ENCODE results near the gene SCN5A.

SCN5A gene

DNA sequence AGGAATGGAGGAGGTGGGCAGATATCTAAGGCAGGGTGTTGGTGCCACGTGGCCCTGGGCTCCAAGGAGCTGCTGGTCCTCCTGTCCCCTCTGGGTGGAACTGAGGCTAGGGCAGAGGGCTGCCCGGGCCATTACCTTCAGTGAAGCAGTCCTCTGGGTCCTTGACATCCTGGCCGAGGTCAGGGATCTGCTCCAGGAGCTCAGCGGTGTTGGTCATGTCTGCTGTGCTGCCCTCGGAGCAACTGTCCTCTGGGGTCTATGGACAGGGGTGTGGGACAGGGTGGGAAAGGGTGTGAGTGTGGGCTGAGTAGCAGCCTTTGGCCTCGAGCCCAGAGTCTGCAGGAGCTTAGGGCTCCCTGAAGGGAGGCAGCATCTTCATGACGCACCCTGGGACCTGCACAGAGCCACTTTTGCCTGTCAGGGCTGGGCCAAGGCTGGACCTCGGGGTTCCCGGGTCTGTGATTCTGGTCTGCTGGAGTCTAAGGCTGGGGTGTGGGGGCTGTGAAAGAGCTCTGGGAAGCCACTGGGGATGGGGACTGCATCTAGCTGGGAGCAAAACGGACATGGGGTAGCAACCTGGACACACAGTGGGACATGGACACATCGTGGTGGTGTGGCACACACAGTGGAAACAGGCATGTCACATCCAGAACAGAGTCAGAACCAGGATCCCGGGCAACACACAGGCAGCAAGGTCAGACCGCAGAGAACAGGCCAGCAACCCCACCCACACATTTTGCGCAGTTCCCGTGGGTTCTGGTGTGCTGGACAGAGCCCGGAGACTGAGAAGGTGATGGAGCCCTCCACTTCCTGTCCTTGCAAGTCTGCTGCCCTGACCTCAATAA, 72.7 kb downstream of the SCN5A start:
- ChIA-PET CTCF (no interaction called here), POLR2A (no interaction called here)
- no peak for DNase-seq (ENCODE audit: extremely low spot score)
- TF ChIP-seq HDGF (IDR thresholded peaks at IDR 0.05; ENCODE audit: borderline replicate concordance) (no peak), FOXM1 (IDR thresholded peaks at IDR 0.05; ENCODE audit: borderline replicate concordance) (no peak), CTBP1 (IDR thresholded peaks at IDR 0.05; ENCODE audit: borderline replicate concordance) (no peak), SUZ12 (IDR thresholded peaks at IDR 0.05) (no peak), ARNT (IDR thresholded peaks at IDR 0.05) (no peak), ZNF384 (IDR thresholded peaks at IDR 0.05) (no peak), TARDBP (IDR thresholded peaks at IDR 0.05) (no peak), NFRKB (IDR thresholded peaks at IDR 0.05) (no peak), SP1 (IDR thresholded peaks at IDR 0.05) (no peak), LEF1 (IDR thresholded peaks at IDR 0.05; ENCODE audit: borderline replicate concordance) (no peak), FOXK2 (IDR thresholded peaks at IDR 0.05) (no peak), L3MBTL2 (conservative IDR thresholded peaks at IDR 0.05) (no peak), FOXA1 (IDR thresholded peaks at IDR 0.05) (no peak), BHLHE40 (IDR thresholded peaks at IDR 0.05; ENCODE audit: borderline replicate concordance) (no peak), ELF4 (IDR thresholded peaks at IDR 0.05) (no peak)
- TF ChIP-seq, protein P1, sequence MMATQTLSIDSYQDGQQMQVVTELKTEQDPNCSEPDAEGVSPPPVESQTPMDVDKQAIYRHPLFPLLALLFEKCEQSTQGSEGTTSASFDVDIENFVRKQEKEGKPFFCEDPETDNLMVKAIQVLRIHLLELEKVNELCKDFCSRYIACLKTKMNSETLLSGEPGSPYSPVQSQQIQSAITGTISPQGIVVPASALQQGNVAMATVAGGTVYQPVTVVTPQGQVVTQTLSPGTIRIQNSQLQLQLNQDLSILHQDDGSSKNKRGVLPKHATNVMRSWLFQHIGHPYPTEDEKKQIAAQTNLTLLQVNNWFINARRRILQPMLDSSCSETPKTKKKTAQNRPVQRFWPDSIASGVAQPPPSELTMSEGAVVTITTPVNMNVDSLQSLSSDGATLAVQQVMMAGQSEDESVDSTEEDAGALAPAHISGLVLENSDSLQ (IDR thresholded peaks at IDR 0.05), result no peak

DNA sequence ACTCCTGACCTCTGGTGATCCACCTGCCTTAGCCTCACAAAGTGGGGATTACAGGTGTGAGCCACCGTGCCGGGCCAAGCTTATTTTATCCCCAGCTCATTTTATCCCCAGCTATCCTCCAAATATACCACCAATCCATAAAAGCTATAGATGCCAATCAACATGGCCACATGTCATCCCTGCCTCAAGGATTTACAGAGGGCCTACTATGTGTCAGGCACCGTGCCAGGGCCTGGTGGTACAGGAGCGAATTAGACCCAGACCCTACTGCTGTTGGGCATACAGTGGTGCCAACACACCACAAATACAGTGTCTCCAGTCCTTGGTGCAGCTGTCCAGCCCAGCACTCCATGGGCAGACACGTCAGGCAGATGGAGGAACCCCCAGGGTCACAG, 73.4 kb downstream of the SCN5A start:
- no peak for DNase-seq (ENCODE audit: extremely low spot score)
- ChIA-PET POLR2A (no interaction called here), CTCF (no interaction called here)
- TF ChIP-seq HDGF (IDR thresholded peaks at IDR 0.05; ENCODE audit: borderline replicate concordance) (no peak), SP1 (IDR thresholded peaks at IDR 0.05) (no peak), LEF1 (IDR thresholded peaks at IDR 0.05; ENCODE audit: borderline replicate concordance) (no peak), FOXM1 (IDR thresholded peaks at IDR 0.05; ENCODE audit: borderline replicate concordance) (no peak), CTBP1 (IDR thresholded peaks at IDR 0.05; ENCODE audit: borderline replicate concordance) (no peak), ZNF384 (IDR thresholded peaks at IDR 0.05) (no peak), NFRKB (IDR thresholded peaks at IDR 0.05) (no peak), FOXA1 (IDR thresholded peaks at IDR 0.05) (no peak), ELF4 (IDR thresholded peaks at IDR 0.05) (no peak), FOXK2 (IDR thresholded peaks at IDR 0.05) (no peak), BHLHE40 (IDR thresholded peaks at IDR 0.05; ENCODE audit: borderline replicate concordance) (no peak), ARNT (IDR thresholded peaks at IDR 0.05) (no peak), L3MBTL2 (conservative IDR thresholded peaks at IDR 0.05) (no peak), TARDBP (IDR thresholded peaks at IDR 0.05) (no peak), SUZ12 (IDR thresholded peaks at IDR 0.05) (no peak)
- TF ChIP-seq, protein P1 (IDR thresholded peaks at IDR 0.05), result no peak

DNA sequence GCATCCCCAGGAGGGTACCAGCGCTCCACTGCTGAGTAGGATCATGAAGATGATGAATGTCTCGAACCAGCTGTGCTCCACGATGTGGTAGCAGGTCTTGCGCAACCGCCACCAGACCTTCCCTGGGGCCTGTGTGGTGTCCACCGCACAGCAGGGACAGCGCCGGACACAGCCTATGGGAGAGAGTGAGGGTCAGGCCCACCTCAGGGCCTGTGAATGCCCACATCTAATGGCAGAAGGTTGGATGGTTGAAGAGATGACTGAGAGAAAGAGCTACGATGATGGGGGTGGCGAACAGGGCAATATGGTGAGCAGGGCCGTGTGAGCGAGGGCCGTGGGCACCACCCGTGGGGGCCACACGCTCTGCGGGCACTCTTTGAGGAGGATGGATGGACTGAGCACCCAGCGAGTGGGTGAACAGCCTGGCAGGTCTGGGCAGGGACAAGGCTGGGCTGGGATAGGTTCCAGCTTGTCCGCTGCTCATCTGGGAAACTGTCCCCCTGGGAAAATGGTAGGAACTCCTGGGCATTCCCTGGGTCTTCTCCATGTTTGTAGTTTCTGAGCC, 74.1 kb downstream of the SCN5A start:
- ChIA-PET POLR2A (no interaction called here), CTCF (no interaction called here)
- no peak for DNase-seq (ENCODE audit: extremely low spot score)
- TF ChIP-seq ELF4 (IDR thresholded peaks at IDR 0.05) (no peak), FOXK2 (IDR thresholded peaks at IDR 0.05) (no peak), LEF1 (IDR thresholded peaks at IDR 0.05; ENCODE audit: borderline replicate concordance) (no peak), NFRKB (IDR thresholded peaks at IDR 0.05) (no peak), SP1 (IDR thresholded peaks at IDR 0.05) (no peak), CTBP1 (IDR thresholded peaks at IDR 0.05; ENCODE audit: borderline replicate concordance) (no peak), FOXM1 (IDR thresholded peaks at IDR 0.05; ENCODE audit: borderline replicate concordance) (no peak), BHLHE40 (IDR thresholded peaks at IDR 0.05; ENCODE audit: borderline replicate concordance) (no peak), TARDBP (IDR thresholded peaks at IDR 0.05) (no peak), ZNF384 (IDR thresholded peaks at IDR 0.05) (no peak), FOXA1 (IDR thresholded peaks at IDR 0.05) (no peak), ARNT (IDR thresholded peaks at IDR 0.05) (no peak), HDGF (IDR thresholded peaks at IDR 0.05; ENCODE audit: borderline replicate concordance) (no peak)
- TF ChIP-seq, protein P1 (IDR thresholded peaks at IDR 0.05), result no peak

DNA sequence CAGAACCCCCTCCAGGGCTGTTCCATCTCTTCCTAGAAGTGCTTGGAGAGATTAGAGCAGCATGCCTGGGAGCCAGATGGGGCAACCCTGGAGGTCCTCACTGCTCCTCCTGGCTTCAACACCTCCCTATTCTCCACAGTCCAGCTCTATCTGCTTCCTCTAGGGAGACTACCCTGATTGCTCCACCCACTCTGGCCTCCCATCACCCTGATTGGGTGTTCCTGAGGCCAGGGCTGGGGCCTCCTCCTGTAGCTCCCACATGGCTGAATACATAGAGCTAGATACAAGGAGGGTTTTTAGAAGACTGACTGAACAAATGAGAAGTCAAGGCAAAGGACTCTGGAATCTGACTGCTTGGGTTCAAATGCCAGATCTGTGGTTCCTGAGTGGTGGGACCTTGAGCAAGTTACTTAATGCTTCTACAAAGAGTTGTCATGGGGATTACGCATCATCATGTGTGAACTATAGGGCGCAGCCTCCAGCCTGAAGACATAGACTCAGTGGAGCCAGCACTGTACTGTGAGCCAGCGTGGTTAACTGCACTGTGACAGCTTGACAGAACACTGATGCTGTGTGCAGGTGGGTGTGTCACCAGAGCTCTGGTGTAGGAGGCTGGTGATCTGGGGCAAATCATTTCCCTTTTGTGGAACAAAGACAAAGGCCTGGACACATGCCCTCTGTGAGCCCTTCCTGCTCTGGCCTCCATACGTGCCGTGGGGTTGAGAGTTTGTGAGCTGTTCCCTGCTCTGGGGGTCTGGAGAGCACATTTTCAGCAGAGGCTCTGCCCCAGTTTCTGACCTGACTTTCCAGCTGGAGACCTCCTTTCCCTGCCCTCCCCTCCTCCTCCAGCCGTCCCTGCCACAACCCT, 74.8 kb downstream of the SCN5A start:
- TF ChIP-seq BHLHE40 (IDR thresholded peaks at IDR 0.05; ENCODE audit: borderline replicate concordance), result no peak
- CTCF ChIA-PET, result no interaction called here
- POLR2A ChIA-PET, result no interaction called here

DNA sequence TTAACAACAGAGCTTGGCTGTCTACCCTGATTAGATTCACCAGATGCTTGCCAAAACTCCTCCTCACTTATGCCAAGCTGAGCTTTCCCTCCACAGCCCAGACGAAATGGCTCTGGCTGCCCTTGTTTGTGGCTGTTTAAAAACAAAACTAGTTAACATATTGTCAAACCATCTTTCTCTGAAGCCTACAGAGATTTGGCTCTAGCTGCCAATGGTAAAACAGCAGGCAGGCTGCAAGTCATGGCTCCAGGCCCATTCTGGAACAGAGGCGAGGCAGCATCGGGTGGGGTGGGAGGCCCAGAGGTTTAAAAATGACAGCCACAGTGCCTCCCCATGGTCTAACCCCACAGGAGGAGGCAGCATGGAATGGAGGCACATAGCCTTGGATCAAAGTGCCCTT, 75.9 kb downstream of the SCN5A start:
- POLR2A ChIA-PET, result no interaction called here
- CTCF ChIA-PET, result interaction anchor here (0.7 kb wide), 1 partner anchor 53 kb away, joined by 3 read pairs; no protein-coding TSS in a partner anchor
- no peak for TF ChIP-seq FOXM1 (IDR thresholded peaks at IDR 0.05; ENCODE audit: borderline replicate concordance)
- TF ChIP-seq TARDBP (IDR thresholded peaks at IDR 0.05), result no peak
- no peak for TF ChIP-seq L3MBTL2 (conservative IDR thresholded peaks at IDR 0.05)
- TF ChIP-seq, protein P1 (IDR thresholded peaks at IDR 0.05), result no peak
- no peak for TF ChIP-seq LEF1 (IDR thresholded peaks at IDR 0.05; ENCODE audit: borderline replicate concordance)
- no peak for DNase-seq (ENCODE audit: extremely low spot score)

More for the DNA sequence above, 74.8 kb downstream of the SCN5A start:
- no peak for DNase-seq (ENCODE audit: extremely low spot score)

All from HEK293T (cell line).